ENCODE results near the gene NELL1.

The NELL1 gene

GRCh38 chr11:20661850-20662249 is 7.5 kb upstream of the NELL1 start:
- WGBS (ENCODE audit: insufficient coverage, insufficient read length): no CpG with 5 or more reads among the region's 3 CpGs
- H3K36me3 ChIP-seq (ENCODE audit: control insufficient read depth, insufficient read depth, low read length): no peaks in the 10 kb centered on the region
- H3K4me1 ChIP-seq (ENCODE audit: control insufficient read depth, insufficient read depth, low read length): no peaks in the 10 kb centered on the region
- no peaks in the 10 kb centered on the region for H3K9me3 ChIP-seq (ENCODE audit: control insufficient read depth, insufficient read depth, low read length)
- no peak for DNase-seq (ENCODE audit: low read depth, low spot score)
- no peak overlapping the region for H3K27ac ChIP-seq (ENCODE audit: low read length)
- no peak overlapping the region for H3K4me3 ChIP-seq (ENCODE audit: low read length)
- peaks cover 1% of the 10 kb centered on the region; the same call in 1 of the 2 replicates for H3K27me3 ChIP-seq (ENCODE audit: control insufficient read depth, insufficient read depth, low read length)

DNA sequence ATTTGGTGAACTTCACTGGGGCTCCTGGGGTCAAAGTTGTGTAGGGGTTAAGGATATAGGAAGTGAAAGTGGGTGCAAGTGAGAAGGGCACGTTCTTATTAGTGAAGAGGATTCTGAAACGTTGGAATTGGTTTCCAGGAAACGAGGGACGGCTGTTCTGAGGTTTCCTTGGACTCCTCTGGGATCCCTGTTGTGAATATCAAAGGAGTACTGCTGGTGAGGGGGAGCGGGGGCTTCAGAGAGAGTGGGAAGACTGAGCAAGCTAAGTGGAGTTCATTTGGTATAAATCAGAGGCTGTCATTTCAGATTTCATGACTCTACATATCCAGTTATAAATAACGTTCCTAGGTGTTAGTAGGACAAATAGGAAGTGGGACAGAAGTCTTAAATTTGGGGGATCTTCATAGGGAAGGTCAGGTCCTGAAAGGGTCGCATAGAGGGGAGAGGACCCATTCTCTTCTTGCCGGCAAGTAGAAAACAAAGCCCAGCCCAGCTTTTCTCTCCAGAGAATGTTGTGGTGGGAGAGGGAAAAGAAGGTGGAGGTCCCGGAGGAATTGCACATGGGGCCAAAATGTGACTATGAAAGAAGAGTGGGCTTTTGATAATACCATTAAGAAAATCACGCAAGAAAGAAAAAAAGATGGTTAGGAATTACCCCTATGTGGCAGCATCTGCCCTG is 1.1 kb upstream of the NELL1 start:
- Histone ChIP-seq H3K27ac (ENCODE audit: low read length) (no peak overlapping the region), H3K27me3 (ENCODE audit: control insufficient read depth, insufficient read depth, low read length) (peaks cover 51% of the 10 kb centered on the region), H3K9me3 (ENCODE audit: control insufficient read depth, insufficient read depth, low read length) (no peaks in the 10 kb centered on the region), H3K4me3 (ENCODE audit: low read length) (no peak overlapping the region; the same call in 1 of the 2 replicates), H3K36me3 (ENCODE audit: control insufficient read depth, insufficient read depth, low read length) (no peaks in the 10 kb centered on the region), H3K4me1 (ENCODE audit: control insufficient read depth, insufficient read depth, low read length) (no peaks in the 10 kb centered on the region; the same call in 1 of the 2 replicates)
- no CpG with 5 or more reads among the region's 10 CpGs for WGBS (ENCODE audit: insufficient coverage, insufficient read length)
- no peak for DNase-seq (ENCODE audit: low read depth, low spot score)

- H3K9me3 ChIP-seq (ENCODE audit: control insufficient read depth, insufficient read depth, low read length): no peaks in the 10 kb centered on the region
- H3K4me1 ChIP-seq (ENCODE audit: control insufficient read depth, insufficient read depth, low read length): no peaks in the 10 kb centered on the region; the same call in 1 of the 2 replicates
- H3K27me3 ChIP-seq (ENCODE audit: control insufficient read depth, insufficient read depth, low read length): peaks cover 51% of the 10 kb centered on the region
- WGBS (ENCODE audit: insufficient coverage, insufficient read length): no CpG with 5 or more reads among the region's 60 CpGs
- peak overlapping the region; percentile 30; the same call in 1 of the 2 replicates for H3K4me3 ChIP-seq (ENCODE audit: low read length)
- H3K36me3 ChIP-seq (ENCODE audit: control insufficient read depth, insufficient read depth, low read length): no peaks in the 10 kb centered on the region
- no peak for DNase-seq (ENCODE audit: low read depth, low spot score)
- H3K27ac ChIP-seq (ENCODE audit: low read length): no peak overlapping the region
These were observed 666 bp downstream of the NELL1 start for GRCh38 chr11:20669820-20670684.

DNA sequence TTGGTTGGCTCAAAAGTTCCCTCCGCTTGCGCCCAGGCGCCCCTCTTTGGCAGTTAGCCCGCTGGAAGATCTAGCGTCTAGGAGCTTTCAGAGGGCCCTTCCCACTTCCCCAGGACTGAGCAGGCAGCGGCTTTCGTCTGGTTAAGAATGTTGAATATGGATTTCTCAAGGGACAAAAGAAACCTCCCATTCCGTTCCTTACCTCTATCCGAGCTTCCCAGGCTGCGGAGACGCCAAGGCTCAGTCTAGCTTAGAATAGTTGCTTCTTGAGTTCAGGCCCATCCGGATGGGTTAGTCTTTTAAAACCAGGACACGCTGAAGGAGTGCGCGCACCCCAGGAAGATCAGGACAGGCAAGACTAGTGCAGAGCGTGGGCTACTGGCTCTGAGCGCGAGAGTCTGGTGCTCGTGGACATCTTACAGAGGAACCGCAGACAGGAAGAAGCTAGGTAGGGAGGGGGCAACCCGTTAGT is 1.6 kb downstream of the NELL1 start:
- Histone ChIP-seq H3K4me1 (ENCODE audit: control insufficient read depth, insufficient read depth, low read length) (no peaks in the 10 kb centered on the region; the same call in 1 of the 2 replicates), H3K9me3 (ENCODE audit: control insufficient read depth, insufficient read depth, low read length) (no peaks in the 10 kb centered on the region), H3K27me3 (ENCODE audit: control insufficient read depth, insufficient read depth, low read length) (peaks cover 51% of the 10 kb centered on the region), H3K4me3 (ENCODE audit: low read length) (no peak overlapping the region), H3K27ac (ENCODE audit: low read length) (no peak overlapping the region), H3K36me3 (ENCODE audit: control insufficient read depth, insufficient read depth, low read length) (no peaks in the 10 kb centered on the region)
- no peak for DNase-seq (ENCODE audit: low read depth, low spot score)
- no CpG with 5 or more reads among the region's 21 CpGs for WGBS (ENCODE audit: insufficient coverage, insufficient read length)

GRCh38 chr11:20671856-20672546 is 2.6 kb downstream of the NELL1 start:
- no CpG with 5 or more reads among the region's 6 CpGs for WGBS (ENCODE audit: insufficient coverage, insufficient read length)
- Histone ChIP-seq H3K4me1 (ENCODE audit: control insufficient read depth, insufficient read depth, low read length) (no peaks in the 10 kb centered on the region; the same call in 1 of the 2 replicates), H3K27ac (ENCODE audit: low read length) (no peak overlapping the region), H3K27me3 (ENCODE audit: control insufficient read depth, insufficient read depth, low read length) (peaks cover 48% of the 10 kb centered on the region), H3K4me3 (ENCODE audit: low read length) (no peak overlapping the region), H3K9me3 (ENCODE audit: control insufficient read depth, insufficient read depth, low read length) (no peaks in the 10 kb centered on the region), H3K36me3 (ENCODE audit: control insufficient read depth, insufficient read depth, low read length) (no peaks in the 10 kb centered on the region)
- no peak for DNase-seq (ENCODE audit: low read depth, low spot score)

GRCh38 chr11:20672575-20672974 is 3.2 kb downstream of the NELL1 start:
- no peak overlapping the region for H3K27ac ChIP-seq (ENCODE audit: low read length)
- H3K27me3 ChIP-seq (ENCODE audit: control insufficient read depth, insufficient read depth, low read length): peaks cover 43% of the 10 kb centered on the region
- WGBS (ENCODE audit: insufficient coverage, insufficient read length): no CpG with 5 or more reads among the region's 2 CpGs
- H3K4me1 ChIP-seq (ENCODE audit: control insufficient read depth, insufficient read depth, low read length): no peaks in the 10 kb centered on the region; the same call in 1 of the 2 replicates
- no peak for DNase-seq (ENCODE audit: low read depth, low spot score)
- no peaks in the 10 kb centered on the region for H3K9me3 ChIP-seq (ENCODE audit: control insufficient read depth, insufficient read depth, low read length)
- H3K36me3 ChIP-seq (ENCODE audit: control insufficient read depth, insufficient read depth, low read length): no peaks in the 10 kb centered on the region
- no peak overlapping the region for H3K4me3 ChIP-seq (ENCODE audit: low read length)

DNA sequence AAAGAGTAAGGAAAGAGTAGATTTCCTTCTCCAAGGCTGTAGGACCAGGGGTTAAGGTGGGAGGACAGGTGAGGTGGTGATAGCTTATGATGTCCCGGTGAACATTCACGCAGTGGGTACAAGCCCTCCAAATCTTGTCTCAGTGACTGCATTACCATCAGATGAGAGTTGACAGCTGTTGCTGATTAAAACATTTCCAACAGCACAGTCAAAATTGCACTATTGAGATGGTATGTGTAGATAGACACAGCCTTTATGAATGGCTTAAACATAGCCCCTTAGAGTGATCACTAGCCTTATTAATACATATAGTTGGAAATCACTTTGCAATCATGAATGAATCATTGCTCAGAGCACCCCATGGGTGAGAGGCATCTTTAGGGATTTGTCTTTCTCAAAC is 7.3 kb downstream of the NELL1 start:
- no peaks in the 10 kb centered on the region for H3K9me3 ChIP-seq (ENCODE audit: control insufficient read depth, insufficient read depth, low read length)
- no peak overlapping the region for H3K4me3 ChIP-seq (ENCODE audit: low read length)
- H3K36me3 ChIP-seq (ENCODE audit: control insufficient read depth, insufficient read depth, low read length): no peaks in the 10 kb centered on the region
- H3K27ac ChIP-seq (ENCODE audit: low read length): no peak overlapping the region
- no peak for DNase-seq (ENCODE audit: low read depth, low spot score)
- H3K4me1 ChIP-seq (ENCODE audit: control insufficient read depth, insufficient read depth, low read length): no peaks in the 10 kb centered on the region
- no CpG with 5 or more reads among the region's 2 CpGs for WGBS (ENCODE audit: insufficient coverage, insufficient read length)
- H3K27me3 ChIP-seq (ENCODE audit: control insufficient read depth, insufficient read depth, low read length): peaks cover 7% of the 10 kb centered on the region; the same call in 1 of the 2 replicates

GRCh38 chr11:20688761-20689160 is 19.4 kb downstream of the NELL1 start:
- DNase-seq (ENCODE audit: low read depth, low spot score): no peak
- Histone ChIP-seq H3K27ac (ENCODE audit: low read length) (no peak overlapping the region), H3K27me3 (ENCODE audit: control insufficient read depth, insufficient read depth, low read length) (no peaks in the 10 kb centered on the region), H3K9me3 (ENCODE audit: control insufficient read depth, insufficient read depth, low read length) (no peaks in the 10 kb centered on the region), H3K4me1 (ENCODE audit: control insufficient read depth, insufficient read depth, low read length) (no peaks in the 10 kb centered on the region), H3K36me3 (ENCODE audit: control insufficient read depth, insufficient read depth, low read length) (no peaks in the 10 kb centered on the region), H3K4me3 (ENCODE audit: low read length) (no peak overlapping the region)
- no CpG with 5 or more reads among the region's 3 CpGs for WGBS (ENCODE audit: insufficient coverage, insufficient read length)

DNA sequence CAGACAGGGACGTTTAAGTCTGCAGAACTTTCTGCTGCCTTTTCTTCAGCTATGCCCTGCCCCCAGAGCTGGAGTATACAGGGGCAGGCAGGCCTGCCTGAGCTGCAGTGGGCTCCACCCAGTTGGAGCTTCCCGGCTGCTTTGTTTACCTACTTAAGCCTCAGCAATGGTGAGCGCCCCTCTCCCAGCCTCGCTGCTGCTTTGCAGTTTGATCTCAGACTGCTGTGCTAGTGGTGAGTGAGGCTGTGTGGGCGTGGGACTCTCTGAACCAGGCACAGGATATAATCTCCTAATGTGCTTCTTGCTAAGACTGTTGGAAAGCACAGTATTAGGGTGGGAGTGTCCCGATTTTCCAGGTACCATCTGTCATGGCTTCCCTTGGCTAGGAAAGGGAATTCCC is 38.5 kb downstream of the NELL1 start:
- Histone ChIP-seq H3K9me3 (ENCODE audit: control insufficient read depth, insufficient read depth, low read length) (no peaks in the 10 kb centered on the region), H3K4me3 (ENCODE audit: low read length) (no peak overlapping the region), H3K27ac (ENCODE audit: low read length) (no peak overlapping the region), H3K36me3 (ENCODE audit: control insufficient read depth, insufficient read depth, low read length) (no peaks in the 10 kb centered on the region), H3K27me3 (ENCODE audit: control insufficient read depth, insufficient read depth, low read length) (no peaks in the 10 kb centered on the region), H3K4me1 (ENCODE audit: control insufficient read depth, insufficient read depth, low read length) (no peaks in the 10 kb centered on the region)
- WGBS (ENCODE audit: insufficient coverage, insufficient read length): no CpG with 5 or more reads among the region's 6 CpGs
- DNase-seq (ENCODE audit: low read depth, low spot score): no peak

DNA sequence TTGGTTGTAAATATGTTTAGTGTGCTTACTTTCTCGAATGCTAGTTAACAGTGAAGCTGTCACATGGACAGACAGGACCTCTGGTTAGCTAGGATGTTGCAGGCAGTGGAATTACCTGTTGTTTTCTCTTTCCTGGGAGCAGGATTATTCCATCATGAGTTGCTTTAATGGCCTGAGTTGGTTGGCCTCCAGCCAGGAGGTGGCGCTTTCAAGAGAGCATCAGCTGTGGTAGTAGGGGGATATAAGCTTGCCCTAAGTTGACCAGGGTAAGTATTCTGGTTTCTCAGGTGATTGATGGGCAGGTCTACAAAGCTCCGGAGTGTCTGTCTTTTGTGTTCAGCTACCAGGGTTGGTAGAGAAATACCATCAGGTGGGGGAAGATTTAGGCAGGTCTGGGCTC is 43.5 kb downstream of the NELL1 start:
- DNase-seq (ENCODE audit: low read depth, low spot score): no peak
- Histone ChIP-seq H3K36me3 (ENCODE audit: control insufficient read depth, insufficient read depth, low read length) (no peaks in the 10 kb centered on the region), H3K27ac (ENCODE audit: low read length) (no peak overlapping the region), H3K4me3 (ENCODE audit: low read length) (no peak overlapping the region), H3K9me3 (ENCODE audit: control insufficient read depth, insufficient read depth, low read length) (no peaks in the 10 kb centered on the region), H3K4me1 (ENCODE audit: control insufficient read depth, insufficient read depth, low read length) (no peaks in the 10 kb centered on the region), H3K27me3 (ENCODE audit: control insufficient read depth, insufficient read depth, low read length) (no peaks in the 10 kb centered on the region)
- no CpG with 5 or more reads among the region's 3 CpGs for WGBS (ENCODE audit: insufficient coverage, insufficient read length)
